HCT116 (cell line): ENCODE measurements around the gene SLC5A7. TPM values are rescaled to one million over a fixed set of nuclear protein-coding genes. Genes with fewer than 3 reads are reported as not detected.

Experiments
- ATAC-seq: fragments of 200-7000 bp; cut with Tn5 transposase; 2 replicates; pipeline ENCODE4 v1.9.1; 2020; ENCODE audit warnings: mild to moderate bottlenecking, moderate library complexity
- BruUV-seq: library from RNA; stranded (reverse); fragments of 400-500 nt; replicated peaks from 2 replicates; lab custom pipeline; 2021; lab: Mats Ljungman, UMichigan
- CTCF ChIA-PET: fragments of 300-600 bp; sonication (Branson Sonifier 250); formaldehyde crosslinking; loops from one replicate; lab custom pipeline; 2021; ENCODE audit warnings: antibody characterized with exemption; lab: Charles Lee
- POLR2A ChIA-PET: fragments of 300-600, 350-600 bp; sonication (Branson Sonifier 250); formaldehyde crosslinking; loops from one replicate; lab custom pipeline; 2021; ENCODE audit warnings: antibody characterized with exemption; lab: Charles Lee
- RAD21 ChIA-PET, 2 experiments: fragments of 300-600 bp; sonication (Branson Sonifier 250); formaldehyde crosslinking; loops; one replicate each; lab custom pipeline; 2023; ENCODE audit warnings: low total read pairs in 2 of 2; ENCODE audit not compliant: uncharacterized antibody in 2 of 2, unreplicated experiment in 2 of 2, low non-redundant PET in 1 of 2; lab: Charles Lee
- DNase-seq: peaks from one replicate; pipeline ENCODE4 v3.0.0-alpha.2; 2010; ENCODE audit warnings: low read depth, low spot score
- H2AFZ ChIP-seq: fragments of 200-600 bp; shearing (Covaris generic), sonication (generic); 2 replicates; pipeline ENCODE4 v1.6.1; 2017; ENCODE audit warnings: low read depth, mixed run types, mixed read lengths, antibody characterized with exemption, low read length; ENCODE audit not compliant: poor library complexity, severe bottlenecking
- H3K27ac ChIP-seq: 2 replicates; pipeline ENCODE4 v1.5.1; 2012; ENCODE audit warnings: low read depth, low read length
- H3K27me3 ChIP-seq: fragments of 200-600 bp; sonication (generic); 2 replicates; pipeline ENCODE4 v1.6.1; 2016; ENCODE audit warnings: mixed run types, low read length, mixed read lengths; ENCODE audit not compliant: insufficient read depth
- H3K36me3 ChIP-seq, 2 experiments: fragments of 200-500 bp in 1 of 2; fragments of 200-600 bp in 1 of 2; sonication (Bioruptor generic) in 1 of 2; sonication (generic) in 1 of 2; 2 replicates each; pipeline versions ENCODE4 v1.5.1 to v1.6.1; 2014 to 2016; ENCODE audit warnings: low read length in 2 of 2, inconsistent platforms in 1 of 2, mixed read lengths in 1 of 2, mixed run types in 1 of 2; ENCODE audit not compliant: insufficient read depth in 2 of 2, control insufficient read depth in 1 of 2
- H3K4me1 ChIP-seq, 2 experiments: fragments of 200-600 bp in 1 of 2; sonication (generic) in 1 of 2; 2 replicates each; pipeline versions ENCODE4 v1.5.1 to v1.6.1; 2012 to 2017; ENCODE audit warnings: low read length in 2 of 2, inconsistent platforms in 1 of 2, mild to moderate bottlenecking in 1 of 2, mixed read lengths in 1 of 2, mixed run types in 1 of 2, moderate library complexity in 1 of 2; ENCODE audit not compliant: insufficient read depth in 2 of 2, control insufficient read depth in 1 of 2
- H3K4me2 ChIP-seq: fragments of 200-600 bp; sonication (generic); 2 replicates; pipeline ENCODE4 v1.6.1; 2017; ENCODE audit warnings: mixed run types, low read length, mixed read lengths
- H3K4me3 ChIP-seq, 2 experiments: fragments of 200-600 bp in 1 of 2; sonication (generic) in 1 of 2; replicated peaks in 1 of 2; 2 replicates each; pipeline ENCODE4 v1.5.1; 2011 to 2016; ENCODE audit warnings: low read length in 2 of 2, control low read depth in 1 of 2, low read depth in 1 of 2, mild to moderate bottlenecking in 1 of 2, mixed read lengths in 1 of 2, mixed run types in 1 of 2
- H3K79me2 ChIP-seq: fragments of 200-600 bp; sonication (generic); 2 replicates; pipeline ENCODE4 v1.6.1; 2017; ENCODE audit warnings: mild to moderate bottlenecking, mixed run types, low read length, moderate library complexity, mixed read lengths; ENCODE audit not compliant: insufficient read depth
- H3K9ac ChIP-seq: fragments of 200-600 bp; sonication (generic); 2 replicates; pipeline ENCODE4 v1.6.1; 2016; ENCODE audit warnings: low read length, mixed read lengths
- H3K9me2 ChIP-seq: fragments of 200-600 bp; sonication (generic), shearing (Covaris generic); 2 replicates; pipeline ENCODE4 v1.6.1; 2017; ENCODE audit warnings: mixed run types, mild to moderate bottlenecking, moderate library complexity; ENCODE audit not compliant: insufficient read depth
- H3K9me3 ChIP-seq, 2 experiments: fragments of 200-500 bp in 1 of 2; fragments of 200-600 bp in 1 of 2; sonication (Bioruptor generic) in 1 of 2; sonication (generic) in 1 of 2; 2 replicates each; pipeline ENCODE4 v1.6.1; 2014 to 2017; ENCODE audit warnings: low read length in 2 of 2, mixed read lengths in 2 of 2, inconsistent platforms in 1 of 2, low read depth in 1 of 2, mild to moderate bottlenecking in 1 of 2, mixed run types in 1 of 2, moderate library complexity in 1 of 2; ENCODE audit not compliant: control insufficient read depth in 1 of 2, insufficient read depth in 1 of 2
- H4K20me1 ChIP-seq: fragments of 200-600 bp; sonication (generic), shearing (Covaris generic); 2 replicates; pipeline ENCODE4 v1.6.1; 2017; ENCODE audit warnings: mixed run types, mild to moderate bottlenecking, moderate library complexity; ENCODE audit not compliant: insufficient read depth
- ATF3 ChIP-seq: IDR thresholded peaks from 2 replicates; pipeline ENCODE4 v1.6.1; 2012
- ELF1 ChIP-seq: IDR thresholded peaks from 2 replicates; pipeline ENCODE4 v1.6.1; 2012; ENCODE audit warnings: low read depth, borderline replicate concordance
- EZH2phosphoT487 ChIP-seq: fragments of 200-600 bp; IDR thresholded peaks from 2 replicates; pipeline ENCODE4 v1.6.1; 2018; ENCODE audit warnings: antibody characterized with exemption, borderline replicate concordance
- FOSL1 ChIP-seq: IDR thresholded peaks from 2 replicates; pipeline ENCODE4 v1.6.1; 2012; ENCODE audit warnings: low read depth
- POLR2A ChIP-seq: IDR thresholded peaks from 2 replicates; pipeline ENCODE4 v1.7.0; 2011; ENCODE audit warnings: borderline replicate concordance; ENCODE audit not compliant: insufficient read depth, insufficient read length; ENCODE audit errors: extremely low read depth
- POLR2AphosphoS5 ChIP-seq: IDR thresholded peaks from 2 replicates; pipeline ENCODE4 v1.6.1; 2011; ENCODE audit warnings: mild to moderate bottlenecking, low read depth, low read length, moderate library complexity
- REST ChIP-seq: IDR thresholded peaks from 2 replicates; pipeline ENCODE4 v1.6.1; 2012; ENCODE audit warnings: low read depth
- SIN3A ChIP-seq: IDR thresholded peaks from 2 replicates; pipeline ENCODE4 v1.6.1; 2012; ENCODE audit warnings: low read depth
- SP1 ChIP-seq: IDR thresholded peaks from 2 replicates; pipeline ENCODE4 v1.6.1; 2012; ENCODE audit warnings: low read depth
- SRF ChIP-seq: IDR thresholded peaks from 2 replicates; pipeline ENCODE4 v1.6.1; 2012; ENCODE audit warnings: low read depth
- ZBTB33 ChIP-seq: IDR thresholded peaks from 2 replicates; pipeline ENCODE4 v1.6.1; 2011; ENCODE audit warnings: mild to moderate bottlenecking, low read length, moderate library complexity; ENCODE audit not compliant: insufficient replicate concordance; ENCODE audit errors: extremely low read depth
- ZNF274 ChIP-seq: fragments of 200-500 bp; sonication (Bioruptor generic); IDR thresholded peaks from 2 replicates; pipeline ENCODE4 v1.6.1; 2014; ENCODE audit warnings: mild to moderate bottlenecking, low read depth, low read length, inconsistent platforms
- intact Hi-C: fragments of 100-400 bp; cut with micrococcal nuclease; formaldehyde crosslinking; loops from 2 replicates; pipeline ENCODE4 v1.10.0; 2022
- total RNA-seq: library from RNA; stranded (reverse); gene quantifications from one replicate; pipeline ENCODE4 v1.2.1, GENCODE V29; 2021; ENCODE audit not compliant: unreplicated experiment

SLC5A7 gene
- total RNA-seq, 1 experiment from 2014 or later = not detected

GRCh38 chr2:107961395-107961794 lies 24.9 kb upstream of the SLC5A7 start:
- no peaks in the 10 kb centered on the region for H3K9me2 ChIP-seq
- TF ChIP-seq SIN3A = no peak
- no peak for TF ChIP-seq ZBTB33
- no peak for TF ChIP-seq EZH2phosphoT487
- TF ChIP-seq SRF = no peak
- no peak for TF ChIP-seq ELF1
- no peak overlapping the region for H3K4me2 ChIP-seq
- no TSS peak for BruUV-seq
- ATAC-seq (no peak), DNase-seq (no peak)
- peaks cover 0 to 5% of the 10 kb centered on the region in 2 experiments; a peak in 1 of 4 replicates for H3K9me3 ChIP-seq
- no peak overlapping the region for H3K9ac ChIP-seq
- ChIA-PET POLR2A (no interaction called here), CTCF (no interaction called here), RAD21 (no interaction called here)
- no peak overlapping the region for H3K4me3 ChIP-seq
- H3K27ac ChIP-seq = no peak overlapping the region
- no peaks in the 10 kb centered on the region for H3K79me2 ChIP-seq
- H3K27me3 ChIP-seq = no peaks in the 10 kb centered on the region
- no peaks in the 10 kb centered on the region for H4K20me1 ChIP-seq
- intact Hi-C loops = no loop called here
- no peaks in the 10 kb centered on the region for H3K36me3 ChIP-seq
- H2AFZ ChIP-seq = no peak overlapping the region
- no peaks in the 10 kb centered on the region for H3K4me1 ChIP-seq

GRCh38 chr2:107964185-107964584 lies 22.1 kb upstream of the SLC5A7 start:
- no peak overlapping the region for H3K4me3 ChIP-seq
- no peaks in the 10 kb centered on the region for H3K79me2 ChIP-seq
- H2AFZ ChIP-seq = no peak overlapping the region
- CTCF ChIA-PET = no interaction called here
- no peaks in the 10 kb centered on the region for H3K27me3 ChIP-seq
- BruUV-seq = no TSS peak
- H3K9ac ChIP-seq = no peak overlapping the region
- no peak for ATAC-seq
- H3K4me2 ChIP-seq = no peak overlapping the region
- no peaks in the 10 kb centered on the region for H3K4me1 ChIP-seq
- POLR2A ChIA-PET = no interaction called here
- no peaks in the 10 kb centered on the region; a peak in 1 of 4 replicates for H3K9me3 ChIP-seq
- H3K9me2 ChIP-seq = no peaks in the 10 kb centered on the region
- H3K27ac ChIP-seq = no peak overlapping the region
- RAD21 ChIA-PET = no interaction called here
- no peaks in the 10 kb centered on the region; the same call in 1 of the 2 replicates for H4K20me1 ChIP-seq
- DNase-seq = no peak
- intact Hi-C loops = no loop called here
- H3K36me3 ChIP-seq = no peaks in the 10 kb centered on the region
- TF ChIP-seq POLR2AphosphoS5 = no peak
- TF ChIP-seq REST = no peak
- TF ChIP-seq FOSL1 = no peak
- no peak for TF ChIP-seq POLR2A
- TF ChIP-seq ZBTB33 = no peak
- TF ChIP-seq EZH2phosphoT487 = no peak
- TF ChIP-seq ATF3 = no peak
- TF ChIP-seq ZNF274 = no peak
- no peak for TF ChIP-seq SRF
- TF ChIP-seq SP1 = no peak
